Neural cell (in vitro differentiated cells): Measurements from ENCODE around the gene PLA2G4B. TPM values are rescaled to one million over a fixed set of nuclear protein-coding genes. Genes with fewer than 3 reads are reported as not detected.

Experiments
- H2AFZ ChIP-seq: fragments of 200-600, 300-800 bp; sonication (generic), shearing (Covaris generic); 2 replicates; pipeline ENCODE4 v1.6.0; 2014; ENCODE audit warnings: low read depth, mild to moderate bottlenecking, antibody characterized with exemption, low read length, moderate library complexity
- H3F3A ChIP-seq: fragments of 200-600 bp; shearing (Covaris generic); 2 replicates; pipeline ENCODE4 v1.6.1; 2016; ENCODE audit warnings: mild to moderate bottlenecking, moderate library complexity, mixed read lengths, antibody characterized with exemption, low read length; ENCODE audit not compliant: insufficient read depth, poor library complexity, severe bottlenecking
- H3K27ac ChIP-seq: fragments of 200-600, 300-800 bp; sonication (generic), shearing (Covaris generic); 2 replicates; pipeline ENCODE4 v1.5.1; 2014; ENCODE audit warnings: mild to moderate bottlenecking, low read length, moderate library complexity
- H3K27me3 ChIP-seq: fragments of 300-800, 200-600 bp; sonication (generic), shearing (Covaris generic); 2 replicates; pipeline ENCODE4 v1.6.0; 2014; ENCODE audit warnings: mild to moderate bottlenecking, low read depth, low read length, moderate library complexity; ENCODE audit not compliant: insufficient read depth
- H3K36me3 ChIP-seq: fragments of 300-800, 200-600 bp; sonication (generic), shearing (Covaris generic); 2 replicates; pipeline ENCODE4 v1.5.1; 2014; ENCODE audit warnings: mild to moderate bottlenecking, antibody characterized with exemption, low read length, moderate library complexity; ENCODE audit not compliant: insufficient read depth
- H3K4me2 ChIP-seq: fragments of 300-800, 200-600 bp; sonication (generic), shearing (Covaris generic); 2 replicates; pipeline ENCODE4 v1.6.0; 2014; ENCODE audit warnings: mild to moderate bottlenecking, low read length
- H3K4me3 ChIP-seq: fragments of 300-800, 200-600 bp; sonication (generic), shearing (Covaris generic); 2 replicates; pipeline ENCODE4 v1.5.1; 2014; ENCODE audit warnings: mild to moderate bottlenecking, low read length, moderate library complexity
- H3K79me2 ChIP-seq: fragments of 200-600 bp; shearing (Covaris generic); replicated peaks from 2 replicates; pipeline ENCODE4 v1.6.0; 2014; ENCODE audit warnings: mild to moderate bottlenecking, low read length, moderate library complexity; ENCODE audit not compliant: insufficient read depth
- H3K9ac ChIP-seq: fragments of 300-800, 200-600 bp; sonication (generic), shearing (Covaris generic); 2 replicates; pipeline ENCODE4 v1.6.1; 2016; ENCODE audit warnings: mild to moderate bottlenecking, low read length, mixed read lengths
- H3K9me2 ChIP-seq: fragments of 200-600 bp; shearing (Covaris generic); 2 replicates; pipeline ENCODE4 v1.6.1; 2016; ENCODE audit warnings: mild to moderate bottlenecking, low read length, mixed read lengths; ENCODE audit not compliant: insufficient read depth
- H3K9me3 ChIP-seq: fragments of 200-600, 300-800 bp; sonication (generic), shearing (Covaris generic); 2 replicates; pipeline ENCODE4 v1.6.1; 2016; ENCODE audit warnings: mild to moderate bottlenecking, mixed run types, low read length, moderate library complexity, mixed read lengths
- H4K20me1 ChIP-seq: fragments of 200-600 bp; shearing (Covaris generic); 2 replicates; pipeline ENCODE4 v1.6.1; 2016; ENCODE audit warnings: mild to moderate bottlenecking, mixed run types; ENCODE audit not compliant: insufficient read depth
- EP300 ChIP-seq: fragments of 450-650 bp; conservative IDR thresholded peaks from 2 replicates; pipeline ENCODE4 v1.6.1; 2014; ENCODE audit warnings: antibody characterized with exemption, mild to moderate bottlenecking, moderate library complexity; ENCODE audit not compliant: poor library complexity, severe bottlenecking
- EZH2 ChIP-seq: fragments of 200-600, 300-800 bp; shearing (Covaris generic), sonication (generic); IDR thresholded peaks from 2 replicates; pipeline ENCODE4 v1.6.1; 2014; ENCODE audit warnings: antibody characterized with exemption, low read length, borderline replicate concordance, mild to moderate bottlenecking; ENCODE audit not compliant: insufficient read depth, poor library complexity, severe bottlenecking
- MXI1 ChIP-seq: fragments of 450-650 bp; conservative IDR thresholded peaks from 2 replicates; pipeline ENCODE4 v1.6.1; 2014; ENCODE audit warnings: antibody characterized with exemption, mild to moderate bottlenecking; ENCODE audit not compliant: poor library complexity, severe bottlenecking
- POLR2AphosphoS5 ChIP-seq: IDR thresholded peaks from 2 replicates; pipeline ENCODE4 v1.6.1; 2012
- RAD21 ChIP-seq: fragments of 450-650 bp; conservative IDR thresholded peaks from 2 replicates; pipeline ENCODE4 v1.6.1; 2014; ENCODE audit warnings: antibody characterized with exemption, mild to moderate bottlenecking, moderate library complexity
- REST ChIP-seq: IDR thresholded peaks from 2 replicates; pipeline ENCODE4 v1.6.1; 2012; ENCODE audit warnings: borderline replicate concordance
- SMC3 ChIP-seq: fragments of 450-650 bp; conservative IDR thresholded peaks from 2 replicates; pipeline ENCODE4 v1.6.1; 2014; ENCODE audit warnings: antibody characterized with exemption, mild to moderate bottlenecking, moderate library complexity; ENCODE audit not compliant: poor library complexity
- TAF1 ChIP-seq: IDR thresholded peaks from 2 replicates; pipeline ENCODE4 v1.6.1; 2012; ENCODE audit warnings: low read depth
- polyA plus RNA-seq: library from polyadenylated mRNA; depleted of rRNA; stranded (reverse); fragments of >200 nt; gene quantifications from 2 replicates; pipeline ENCODE4 v1.2.3, GENCODE V29; 2014
- TF ChIP-seq, protein P1 (sequence below): fragments of 450-650 bp; IDR thresholded peaks from 2 replicates; pipeline ENCODE4 v1.5.1; 2014; ENCODE audit warnings: antibody characterized with exemption, mild to moderate bottlenecking, moderate library complexity; ENCODE audit not compliant: poor library complexity, severe bottlenecking

PLA2G4B gene
- polyA plus RNA-seq, 1 donor from 2014 or later: 11.3 TPM

DNA sequence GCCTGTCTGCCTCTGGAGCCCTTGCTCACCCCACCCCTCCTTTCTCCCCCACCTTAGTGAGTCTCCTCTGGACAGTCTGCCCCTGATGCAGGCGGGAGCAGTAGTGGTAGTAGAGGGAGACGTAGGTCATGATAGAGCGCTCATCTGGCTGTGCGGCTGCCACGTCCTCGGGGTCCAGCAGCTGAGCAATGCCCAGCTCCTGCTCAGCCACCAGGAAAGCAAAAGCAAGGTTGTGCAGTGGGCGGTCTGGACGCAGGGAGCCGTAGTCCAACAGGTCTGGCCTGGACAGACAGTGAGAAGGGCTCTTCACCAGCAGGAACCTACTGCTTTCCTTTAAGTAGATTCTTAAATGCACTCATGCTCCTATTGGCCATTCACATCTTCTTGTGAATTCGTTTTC lies 48.5 kb downstream of the PLA2G4B start:
- Histone ChIP-seq H3K4me2 (no peak overlapping the region), H2AFZ (no peak overlapping the region), H3K27me3 (peaks cover 10% of the 10 kb centered on the region), H4K20me1 (no peaks in the 10 kb centered on the region), H3K27ac (no peak overlapping the region), H3K9me2 (no peaks in the 10 kb centered on the region), H3F3A (no peaks in the 10 kb centered on the region), H3K9ac (no peak overlapping the region), H3K79me2 (no peaks in the 10 kb centered on the region), H3K4me3 (no peak overlapping the region), H3K9me3 (no peaks in the 10 kb centered on the region), H3K36me3 (no peaks in the 10 kb centered on the region)
- TF ChIP-seq, protein P1, sequence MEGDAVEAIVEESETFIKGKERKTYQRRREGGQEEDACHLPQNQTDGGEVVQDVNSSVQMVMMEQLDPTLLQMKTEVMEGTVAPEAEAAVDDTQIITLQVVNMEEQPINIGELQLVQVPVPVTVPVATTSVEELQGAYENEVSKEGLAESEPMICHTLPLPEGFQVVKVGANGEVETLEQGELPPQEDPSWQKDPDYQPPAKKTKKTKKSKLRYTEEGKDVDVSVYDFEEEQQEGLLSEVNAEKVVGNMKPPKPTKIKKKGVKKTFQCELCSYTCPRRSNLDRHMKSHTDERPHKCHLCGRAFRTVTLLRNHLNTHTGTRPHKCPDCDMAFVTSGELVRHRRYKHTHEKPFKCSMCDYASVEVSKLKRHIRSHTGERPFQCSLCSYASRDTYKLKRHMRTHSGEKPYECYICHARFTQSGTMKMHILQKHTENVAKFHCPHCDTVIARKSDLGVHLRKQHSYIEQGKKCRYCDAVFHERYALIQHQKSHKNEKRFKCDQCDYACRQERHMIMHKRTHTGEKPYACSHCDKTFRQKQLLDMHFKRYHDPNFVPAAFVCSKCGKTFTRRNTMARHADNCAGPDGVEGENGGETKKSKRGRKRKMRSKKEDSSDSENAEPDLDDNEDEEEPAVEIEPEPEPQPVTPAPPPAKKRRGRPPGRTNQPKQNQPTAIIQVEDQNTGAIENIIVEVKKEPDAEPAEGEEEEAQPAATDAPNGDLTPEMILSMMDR: no peak
- no peak for TF ChIP-seq POLR2AphosphoS5
- TF ChIP-seq EZH2: no peak
- TF ChIP-seq RAD21: no peak
- TF ChIP-seq SMC3: no peak
- no peak for TF ChIP-seq EP300
- no peak for TF ChIP-seq TAF1
- TF ChIP-seq MXI1: no peak
- TF ChIP-seq REST: no peak

DNA sequence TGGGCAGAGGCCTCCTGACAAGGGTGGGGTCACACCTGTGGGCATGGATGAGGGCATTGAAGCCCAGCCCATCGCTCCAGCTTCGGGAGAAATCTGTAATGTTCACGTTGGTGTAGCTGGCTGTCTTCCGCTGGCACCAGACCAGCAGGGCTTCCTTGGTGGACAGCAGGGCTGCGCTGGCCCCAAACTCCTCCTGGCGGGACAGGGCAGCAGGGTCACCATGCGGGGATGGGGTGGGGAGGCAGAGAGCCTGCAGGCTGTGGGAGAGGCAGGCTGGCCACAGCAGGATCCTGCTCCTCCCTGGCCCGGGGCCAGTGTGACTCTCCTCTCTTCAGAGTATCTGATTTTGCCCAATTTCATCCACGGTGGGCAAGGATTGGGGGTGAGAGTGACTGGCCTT lies 49.2 kb downstream of the PLA2G4B start:
- no peaks in the 10 kb centered on the region for H3K36me3 ChIP-seq
- TF ChIP-seq RAD21 (no peak), POLR2AphosphoS5 (no peak), EP300 (no peak), EZH2 (no peak), SMC3 (no peak), REST (no peak), MXI1 (no peak), TAF1 (no peak)
- TF ChIP-seq, protein P1: no peak
- H3K9ac ChIP-seq: no peak overlapping the region
- no peaks in the 10 kb centered on the region for H3K9me3 ChIP-seq
- no peak overlapping the region for H3K4me3 ChIP-seq
- no peaks in the 10 kb centered on the region for H3F3A ChIP-seq
- H4K20me1 ChIP-seq: no peaks in the 10 kb centered on the region
- peaks cover 2% of the 10 kb centered on the region for H3K27me3 ChIP-seq
- no peak overlapping the region for H2AFZ ChIP-seq
- no peaks in the 10 kb centered on the region for H3K79me2 ChIP-seq
- no peaks in the 10 kb centered on the region for H3K9me2 ChIP-seq
- H3K27ac ChIP-seq: no peak overlapping the region
- H3K4me2 ChIP-seq: no peak overlapping the region
